Stimulated activated CD8-positive, alpha-beta memory T cell treated with anti-CD3 and anti-CD28 coated beads, Interleukin-4, amount 100 ng/mL, for 48 hours (primary cell): ENCODE measurements around the gene ESPNL.
"Not testable (repeated sequence)": the region's sequence is repeated elsewhere in the genome, so short reads cannot be mapped to it uniquely, and the experiment has no call there.

ENCODE experiments used
- DNase-seq: peaks from one replicate; pipeline ENCODE4 v3.0.0-alpha.2; 2020

The ESPNL gene

DNA sequence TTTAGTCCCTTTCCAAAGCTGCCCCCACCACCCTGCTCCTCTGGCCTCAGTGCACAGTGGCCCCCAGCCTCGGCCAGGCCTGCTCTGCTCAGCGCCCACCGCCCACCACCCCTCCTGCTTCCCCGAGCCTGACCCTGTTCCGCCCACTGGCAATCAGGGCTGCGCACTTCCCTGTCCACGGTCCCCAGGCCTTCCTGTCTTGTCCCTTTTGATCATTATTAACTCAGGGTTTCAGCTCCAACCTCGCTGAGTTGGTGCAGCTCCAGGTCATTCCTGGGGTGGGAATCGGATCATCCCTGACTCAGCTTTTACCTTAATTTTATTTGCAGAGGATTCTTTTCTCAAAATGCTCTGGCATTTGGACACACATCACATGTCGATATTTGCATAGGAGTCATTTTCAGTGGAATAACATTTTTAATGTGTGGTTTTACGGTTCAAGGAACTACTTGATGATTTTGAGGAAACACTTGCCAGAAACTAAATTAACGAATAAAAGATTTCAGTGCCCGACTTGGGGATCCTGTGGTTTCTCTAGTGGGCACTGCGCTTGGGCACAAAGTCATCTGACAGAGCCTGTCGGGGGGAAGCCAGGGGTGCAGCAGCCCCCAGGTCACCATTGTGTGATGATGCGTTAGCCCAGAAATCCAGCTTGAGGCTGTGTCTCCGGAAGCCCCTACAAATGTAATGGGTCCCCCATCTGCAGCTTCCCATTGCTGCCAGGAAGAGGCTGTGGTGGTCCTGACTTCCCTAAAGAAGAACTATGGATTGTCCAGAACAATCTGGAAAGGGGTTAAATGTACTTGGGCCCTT is 1.0 kb upstream of the ESPNL start:
- DNase-seq: peak; percentile 19

DNA sequence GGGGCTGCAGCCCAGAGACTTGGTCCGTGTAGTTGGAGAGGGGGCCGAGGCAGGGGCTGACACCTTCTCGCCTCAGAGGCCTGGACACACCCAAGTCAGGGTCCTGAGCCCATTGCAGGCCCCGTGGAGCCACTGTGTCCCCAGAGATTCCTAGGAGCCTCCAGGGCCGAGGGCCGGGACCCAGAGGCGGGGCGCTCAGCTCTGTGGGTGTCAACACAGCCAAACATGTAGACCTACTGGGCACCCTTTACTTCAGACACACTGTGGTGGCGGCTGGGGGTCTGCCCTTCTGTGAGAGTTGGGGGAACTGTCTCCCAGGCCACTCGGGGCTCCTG is 459 bp upstream of the ESPNL start:
- DNase-seq: no peak

DNA sequence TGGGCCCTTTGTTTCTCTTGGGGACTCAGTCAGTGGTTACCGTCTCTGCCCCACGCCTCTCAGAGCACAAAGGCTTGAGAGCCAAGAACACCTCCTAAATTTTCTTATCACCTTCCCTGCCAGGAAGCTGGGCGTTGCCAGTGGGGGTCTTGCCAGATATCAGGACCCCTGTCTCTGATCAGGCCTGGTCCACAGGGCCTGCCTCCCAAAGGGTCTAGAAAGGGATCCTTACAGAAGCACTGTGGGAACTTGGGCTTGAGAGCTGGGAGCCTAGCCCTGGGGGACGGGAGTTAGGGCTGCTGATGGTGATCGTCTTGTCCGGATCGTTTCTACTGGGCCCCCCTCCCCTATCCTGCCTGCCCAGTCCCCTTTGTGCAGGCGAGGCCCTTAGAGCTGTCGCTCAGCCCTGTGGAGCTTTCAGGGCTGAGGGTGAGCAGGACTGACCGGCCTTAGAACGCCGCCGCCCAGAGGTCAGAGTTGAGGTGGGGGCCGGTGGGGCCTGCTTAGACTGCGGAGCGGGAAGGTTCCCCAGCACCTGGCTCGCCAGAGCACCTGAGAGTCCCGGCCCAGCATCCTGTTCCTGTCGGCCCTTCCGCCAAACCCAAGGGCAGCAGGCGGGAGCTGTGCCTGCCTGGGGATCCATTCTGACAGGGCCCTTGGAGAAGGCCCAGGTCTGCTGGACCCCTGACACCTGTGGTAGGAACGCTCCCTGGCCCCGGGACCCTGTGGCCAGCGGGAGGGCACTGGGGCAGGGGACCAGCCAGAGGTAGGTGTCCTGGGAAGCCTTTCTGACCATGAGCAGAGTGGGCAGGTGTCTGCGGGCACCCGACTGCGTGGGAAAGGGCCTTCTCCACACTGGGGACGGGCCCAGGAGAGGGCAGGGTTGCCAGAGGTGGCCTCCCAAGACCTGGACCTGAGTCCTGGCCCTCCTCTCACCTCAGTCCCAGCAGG is 956 bp downstream of the ESPNL start:
- peak; percentile 21 for DNase-seq

DNA sequence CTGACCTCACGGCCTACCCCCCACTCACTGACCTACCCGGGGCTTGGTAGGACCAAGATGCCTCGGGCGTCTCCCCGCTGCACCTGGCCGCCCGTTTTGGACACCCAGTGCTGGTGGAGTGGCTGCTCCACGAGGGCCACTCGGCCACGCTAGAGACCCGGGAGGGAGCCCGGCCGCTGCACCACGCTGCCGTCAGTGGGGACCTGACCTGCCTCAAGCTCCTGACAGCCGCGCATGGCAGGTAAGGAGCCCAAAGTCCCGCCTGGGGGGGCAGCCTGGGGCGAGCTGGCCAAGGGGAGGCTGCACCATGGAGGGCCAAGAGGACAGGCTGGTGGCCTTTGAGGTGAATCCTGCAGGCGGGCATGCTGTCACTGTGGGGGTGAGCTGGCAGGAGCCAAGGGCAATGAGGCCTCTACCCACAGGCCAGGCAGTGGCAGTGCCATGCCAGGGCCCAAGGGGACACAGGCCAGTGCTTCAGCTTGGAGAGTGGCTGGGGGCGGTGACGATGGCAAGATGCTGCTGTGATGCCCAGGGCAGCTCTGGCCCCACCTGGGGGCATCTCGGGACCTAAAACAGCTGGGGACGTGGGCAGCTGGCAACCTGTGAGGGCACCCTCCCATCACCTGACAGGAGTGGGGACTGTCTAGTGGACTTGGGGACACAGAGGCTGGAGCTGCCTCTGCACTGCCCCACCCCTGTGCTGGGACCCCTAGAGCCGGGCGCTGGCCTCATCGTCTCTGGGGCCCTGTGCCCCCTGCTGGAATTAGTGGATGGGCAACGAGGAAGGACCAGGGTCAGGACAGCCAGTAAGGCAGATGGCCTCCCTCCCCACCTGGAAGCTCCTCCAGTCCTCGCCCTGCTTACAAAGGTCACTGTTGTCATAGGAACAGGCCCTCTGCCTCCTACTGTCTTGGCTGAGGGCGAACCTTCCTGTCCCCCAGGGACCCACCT is 2.0 kb downstream of the ESPNL start:
- DNase-seq: peak; percentile 22

DNA sequence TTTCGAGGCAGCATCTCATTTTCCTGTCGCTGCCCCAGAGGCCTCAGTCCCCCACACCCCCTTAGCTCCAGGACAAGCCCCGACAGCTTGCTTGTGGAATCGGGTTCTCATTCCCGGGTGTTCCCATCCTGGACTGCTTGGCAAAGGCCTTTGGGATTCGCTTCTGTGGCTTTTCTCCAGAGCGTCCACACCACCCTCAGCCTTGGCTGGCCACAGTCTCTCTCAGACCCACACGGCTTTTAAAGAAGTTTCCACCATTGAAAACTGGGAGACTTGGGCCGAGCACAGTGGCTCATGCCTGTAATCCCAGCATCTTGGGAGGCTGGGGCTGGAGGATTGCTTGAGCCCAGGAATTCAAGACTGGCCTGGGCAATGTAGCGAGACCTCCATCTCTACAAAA is 2.7 kb downstream of the ESPNL start:
- DNase-seq: no peak

DNA sequence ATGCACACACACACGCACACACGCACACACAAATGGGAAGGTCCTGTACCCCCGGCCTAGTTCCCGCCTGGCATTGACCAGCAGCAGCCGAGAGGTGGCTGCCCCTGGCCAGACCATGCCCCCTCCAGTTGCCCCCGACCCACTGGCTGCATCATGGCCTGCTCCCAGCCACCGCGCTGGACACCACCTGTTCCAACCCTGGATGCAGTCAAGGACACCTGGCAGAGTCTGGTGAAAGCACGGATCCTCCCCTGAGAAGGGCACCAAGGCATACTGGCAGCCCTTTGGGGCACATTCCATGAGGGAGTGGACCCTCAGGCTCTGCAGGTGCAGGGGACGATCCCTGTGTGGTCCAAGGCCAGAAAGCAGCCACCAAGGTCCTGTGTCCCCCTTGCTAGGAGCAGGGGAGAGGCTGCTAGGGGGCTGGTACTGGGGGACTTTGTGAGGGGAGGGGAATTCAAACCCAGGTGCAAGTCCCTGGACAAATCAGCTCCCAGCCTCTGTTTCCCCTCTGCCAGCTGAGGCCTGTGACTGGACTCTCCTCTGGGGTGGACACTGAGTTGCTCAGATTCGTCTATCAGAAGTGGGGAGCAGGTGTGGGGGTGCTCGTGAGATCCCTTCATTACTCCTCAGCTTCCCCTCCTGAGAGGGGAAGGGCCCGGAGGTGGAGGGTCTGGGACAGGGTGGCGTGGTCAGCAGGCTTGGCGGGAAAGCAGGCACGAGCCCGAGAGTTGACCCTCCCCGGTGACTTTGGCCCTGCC is 3.5 kb downstream of the ESPNL start:
- peak; percentile 18 for DNase-seq

DNA sequence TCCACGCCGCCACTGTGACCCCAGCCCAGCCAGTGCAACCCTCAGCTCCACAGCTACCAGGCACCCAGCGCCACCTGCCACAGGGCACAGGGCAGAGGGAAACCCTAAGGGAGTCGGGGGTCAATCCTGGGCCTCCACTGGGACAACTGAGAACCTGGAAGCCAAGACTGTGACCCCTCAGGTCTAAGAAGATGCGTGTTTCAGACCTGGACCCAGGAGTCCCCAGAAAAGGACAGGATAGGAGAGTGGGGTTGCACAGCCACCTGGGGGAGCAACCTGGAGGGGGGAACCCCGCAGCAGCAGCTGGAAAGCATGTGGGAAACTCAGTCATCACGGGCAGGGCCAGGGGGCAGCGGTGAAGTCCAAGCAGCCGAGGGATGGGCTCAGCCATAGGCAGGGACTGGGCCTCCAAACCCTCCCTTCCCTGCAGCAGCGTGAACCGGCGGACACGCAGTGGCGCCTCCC is 4.1 kb downstream of the ESPNL start:
- peak; percentile 21 for DNase-seq

DNA sequence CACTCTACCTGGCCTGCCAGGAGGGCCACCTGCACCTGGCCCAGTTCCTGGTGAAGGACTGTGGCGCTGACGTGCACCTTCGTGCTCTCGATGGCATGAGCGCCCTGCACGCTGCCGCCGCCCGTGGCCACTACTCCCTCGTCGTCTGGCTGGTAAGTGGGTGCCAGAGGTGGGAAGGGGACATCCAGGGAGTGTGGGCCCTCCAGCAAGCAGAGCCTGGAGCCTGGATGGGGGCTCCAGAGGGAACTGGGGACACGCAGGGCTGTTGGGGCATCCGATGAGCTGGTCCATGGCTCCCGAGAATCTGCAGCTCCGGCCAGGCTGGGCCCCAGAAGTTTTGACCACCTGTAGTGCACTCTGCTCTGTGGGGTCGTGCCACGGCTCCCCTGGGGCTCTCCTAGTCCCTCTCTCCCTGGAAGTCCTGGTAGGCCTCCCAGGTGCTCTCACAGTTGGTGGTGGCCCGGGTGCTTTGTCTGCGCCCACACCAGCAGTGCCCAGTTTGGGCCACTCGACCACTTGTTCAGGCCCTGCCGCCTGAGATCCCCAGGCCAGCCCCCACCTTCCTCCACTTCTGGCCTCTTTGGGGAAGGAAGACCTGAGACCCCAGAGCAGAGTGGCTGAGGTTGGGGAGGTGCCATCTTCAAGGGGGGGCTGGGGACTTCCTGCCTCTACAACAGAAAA is 4.7 kb downstream of the ESPNL start:
- no peak for DNase-seq

DNA sequence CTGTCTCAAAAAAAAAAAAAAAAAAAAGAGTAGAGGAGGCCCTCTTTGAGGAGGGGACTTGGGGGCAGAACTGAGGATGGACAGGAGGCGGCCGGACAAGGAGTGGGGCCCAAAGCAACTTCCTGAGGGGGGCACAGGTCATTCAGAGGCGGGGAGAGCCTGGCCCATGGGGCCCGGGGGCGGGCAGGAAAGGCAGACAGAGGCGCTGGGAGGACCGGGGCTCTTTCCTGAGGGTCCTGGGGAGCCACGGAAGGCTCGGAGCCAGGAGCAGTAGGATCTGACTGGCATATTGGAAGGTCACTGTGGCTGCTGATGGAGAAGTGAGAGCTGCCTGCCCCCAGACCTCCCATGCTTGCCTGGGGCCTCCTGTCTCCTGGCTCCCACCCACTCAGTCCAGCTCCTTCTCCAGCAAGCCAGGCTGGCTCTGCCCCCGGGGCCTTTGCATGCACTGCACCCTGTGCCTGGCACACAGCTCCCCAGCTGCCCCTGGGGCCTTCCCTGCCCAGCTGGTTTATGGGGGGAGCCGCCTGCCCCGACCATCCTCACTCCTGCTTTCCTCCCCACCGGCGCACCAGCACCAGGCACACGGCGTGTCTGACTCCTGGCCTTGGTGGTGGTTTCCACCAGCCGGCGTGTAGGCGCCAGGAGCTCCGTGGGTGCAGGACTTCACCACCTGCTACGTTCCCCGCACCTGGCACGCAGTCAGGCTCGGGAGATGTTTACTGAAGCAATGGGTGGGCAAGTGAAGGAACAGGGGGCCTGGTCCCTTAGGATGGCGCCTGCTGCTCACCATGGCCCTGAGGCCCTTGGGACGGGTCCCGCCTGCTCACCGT is 5.6 kb downstream of the ESPNL start:
- DNase-seq: no peak

DNA sequence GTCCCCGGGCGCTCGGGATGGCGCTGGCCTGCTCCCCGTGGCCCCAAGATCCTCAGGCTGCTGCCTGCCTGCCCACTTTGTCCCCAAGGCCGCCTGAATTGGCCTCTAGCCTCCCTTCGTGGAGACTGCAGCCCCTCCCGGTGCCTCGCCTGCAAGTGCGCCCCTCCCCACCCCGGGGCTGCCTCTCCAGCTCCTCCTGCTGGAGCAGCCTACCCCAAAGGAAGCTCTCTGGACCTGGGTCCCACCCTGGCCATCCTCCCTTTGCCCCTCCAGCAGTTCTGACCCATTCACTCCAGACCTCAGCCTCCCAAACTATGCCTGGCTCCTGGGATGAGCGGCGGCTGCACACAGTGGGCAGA is 6.2 kb downstream of the ESPNL start:
- DNase-seq: no peak

DNA sequence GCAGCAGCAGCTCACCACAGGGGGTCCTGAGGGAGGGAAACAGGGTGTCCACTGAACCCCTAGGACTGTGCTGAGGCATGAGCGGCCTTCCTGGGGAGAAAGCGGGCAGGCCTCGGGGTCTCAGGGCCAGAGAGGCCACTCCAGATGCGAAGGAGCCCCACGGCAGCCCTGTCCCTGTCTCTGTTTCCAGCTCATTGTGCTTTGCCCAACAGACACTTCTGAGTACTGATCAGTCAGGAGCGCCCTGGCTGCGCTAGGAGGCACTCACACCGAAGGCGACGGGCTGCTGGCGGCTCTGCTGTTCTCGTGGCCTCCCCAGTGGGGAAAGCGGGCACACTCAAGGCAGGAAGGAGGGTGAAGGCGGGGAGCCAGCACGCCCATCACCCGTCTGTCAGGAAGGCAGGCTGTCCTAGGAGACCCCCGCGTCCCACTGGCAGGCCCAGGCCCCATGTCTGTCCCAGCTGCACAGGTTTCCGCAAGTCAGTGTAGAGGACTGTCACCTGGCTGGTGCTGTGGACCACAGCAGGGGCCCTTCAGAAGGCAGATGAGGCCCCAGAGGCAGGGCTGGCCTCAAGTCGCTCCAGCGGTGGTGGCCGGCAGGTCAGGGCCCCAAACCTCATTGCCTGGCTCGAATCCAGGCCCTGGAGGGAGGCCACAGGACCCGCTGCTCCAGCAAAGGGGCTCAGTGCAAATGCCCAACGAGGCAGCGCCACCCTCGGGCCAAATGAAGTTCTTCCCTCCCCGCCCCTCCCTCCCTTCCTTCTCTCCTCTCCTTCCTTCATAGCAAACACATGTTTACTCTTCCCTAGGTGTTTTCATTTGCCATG is 6.8 kb downstream of the ESPNL start:
- DNase-seq: no peak

DNA sequence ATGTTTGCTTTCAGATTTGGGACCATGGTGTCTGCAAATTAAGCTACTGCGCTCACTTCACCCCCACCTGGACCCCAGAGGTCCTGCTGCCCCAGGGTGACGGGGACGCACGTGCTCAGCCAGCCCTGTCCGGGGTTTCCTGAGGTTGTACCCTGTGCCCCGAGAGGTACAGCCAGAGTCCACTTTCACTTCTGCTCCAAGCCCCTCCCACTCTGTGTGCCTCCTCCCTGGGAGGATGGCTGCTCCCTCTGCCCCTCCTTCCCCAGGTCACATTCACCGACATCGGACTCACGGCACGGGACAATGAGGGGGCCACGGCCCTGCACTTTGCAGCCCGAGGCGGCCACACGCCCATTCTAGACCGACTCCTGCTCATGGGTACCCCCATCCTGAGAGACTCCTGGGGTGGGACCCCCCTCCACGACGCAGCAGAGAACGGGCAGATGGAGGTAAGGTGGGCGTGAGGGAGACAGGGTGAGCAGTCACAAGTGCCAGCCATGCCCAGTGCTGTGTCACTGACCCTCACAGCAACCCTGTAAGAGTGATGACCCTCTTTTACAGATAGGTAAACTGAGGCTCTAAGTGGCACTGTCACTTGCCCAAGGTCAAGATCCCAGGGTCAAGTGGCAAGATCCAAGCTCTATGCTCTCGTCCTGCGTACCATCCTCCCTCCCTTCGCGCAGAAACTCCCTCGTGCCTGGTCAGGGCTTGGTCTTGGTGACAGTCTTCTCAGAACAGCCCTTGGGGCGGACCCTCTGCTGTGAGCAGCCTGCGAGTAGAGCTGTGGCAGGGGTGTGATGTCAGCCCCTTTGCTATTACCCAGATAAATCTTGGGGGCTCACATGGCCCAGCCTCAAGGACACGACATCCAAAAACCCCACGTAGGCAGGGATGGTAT is 7.6 kb downstream of the ESPNL start:
- no peak for DNase-seq

DNA sequence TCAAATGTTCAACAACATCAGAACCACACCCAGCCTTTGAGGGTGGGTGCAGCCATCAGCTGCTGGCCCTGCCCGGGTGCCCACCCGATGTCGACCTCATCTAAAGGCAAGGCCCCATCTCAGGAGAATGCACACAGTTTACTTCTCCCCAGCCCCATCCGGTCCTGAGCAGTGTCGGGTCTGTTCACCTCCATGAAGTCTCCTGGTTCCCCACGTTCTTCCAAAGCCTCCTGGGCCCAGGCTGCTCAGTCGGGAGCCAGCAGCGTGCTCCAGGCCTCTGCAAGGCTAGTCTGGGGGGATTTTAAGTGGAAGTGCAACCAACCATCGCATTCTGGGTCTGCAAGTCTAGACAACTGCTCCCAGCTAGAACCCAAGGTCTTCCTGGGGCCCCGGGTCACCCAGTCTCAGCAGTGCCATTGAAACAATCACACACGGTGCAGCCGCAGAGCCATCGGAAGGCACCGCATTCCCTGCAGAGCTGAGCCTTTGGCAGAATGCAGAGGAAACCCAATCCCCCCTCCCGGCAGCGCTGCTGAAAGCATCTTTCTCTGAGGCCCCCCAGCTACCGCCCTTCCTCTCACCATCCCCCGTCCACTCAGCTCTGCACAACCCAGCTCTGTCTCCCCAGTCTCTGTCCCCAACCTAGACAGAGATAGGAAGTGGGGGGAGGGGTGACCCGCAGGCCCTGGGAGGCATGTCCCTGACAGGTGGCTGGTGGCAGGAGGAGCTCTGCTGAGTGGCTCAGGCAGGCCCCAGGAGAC is 8.5 kb downstream of the ESPNL start:
- DNase-seq: no peak

DNA sequence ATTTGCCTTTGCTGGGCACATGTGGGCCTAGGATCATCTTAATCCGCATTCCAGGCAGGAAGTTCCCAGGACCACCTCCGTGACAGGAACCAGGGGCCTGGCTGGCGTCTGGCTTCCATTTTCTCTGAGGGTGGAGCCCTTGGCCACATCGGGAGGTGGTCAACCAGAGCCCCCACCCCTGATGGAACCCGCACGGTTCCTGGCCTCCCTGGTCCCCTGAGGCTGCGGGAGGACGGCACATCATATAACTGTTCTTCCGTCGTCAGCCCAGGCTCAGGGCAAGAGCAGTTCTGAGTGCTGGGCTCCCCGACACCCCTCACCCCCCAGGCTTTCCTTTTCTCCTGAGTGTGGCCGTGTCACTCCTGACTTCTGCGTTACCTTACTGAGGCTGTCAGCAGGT is 13.5 kb downstream of the ESPNL start:
- DNase-seq: no peak

DNA sequence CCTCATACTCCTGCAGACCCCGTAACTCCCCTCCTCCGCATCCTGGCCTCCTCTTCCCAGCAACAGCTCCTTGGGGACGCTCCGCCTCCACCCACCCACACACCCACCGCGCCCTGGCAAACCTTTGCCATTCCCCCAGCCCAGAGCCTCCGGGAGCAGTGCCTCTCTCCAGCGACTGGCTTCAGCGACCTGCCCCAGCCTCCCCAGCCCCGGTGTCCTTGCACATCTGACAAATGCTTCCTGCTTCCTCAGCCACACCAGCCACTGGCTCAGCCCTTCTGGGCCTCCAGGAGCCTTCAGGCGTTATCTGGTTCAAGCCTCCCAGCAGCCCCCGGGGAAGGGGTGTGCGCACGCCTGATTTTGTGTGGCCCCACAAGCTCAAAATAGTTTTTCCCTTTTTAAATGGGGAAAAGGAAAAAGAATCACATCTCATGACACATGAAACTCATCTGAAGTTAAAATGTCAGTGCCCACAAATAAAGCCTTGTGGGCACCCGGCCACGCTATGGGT is 14.2 kb downstream of the ESPNL start:
- no peak for DNase-seq

DNA sequence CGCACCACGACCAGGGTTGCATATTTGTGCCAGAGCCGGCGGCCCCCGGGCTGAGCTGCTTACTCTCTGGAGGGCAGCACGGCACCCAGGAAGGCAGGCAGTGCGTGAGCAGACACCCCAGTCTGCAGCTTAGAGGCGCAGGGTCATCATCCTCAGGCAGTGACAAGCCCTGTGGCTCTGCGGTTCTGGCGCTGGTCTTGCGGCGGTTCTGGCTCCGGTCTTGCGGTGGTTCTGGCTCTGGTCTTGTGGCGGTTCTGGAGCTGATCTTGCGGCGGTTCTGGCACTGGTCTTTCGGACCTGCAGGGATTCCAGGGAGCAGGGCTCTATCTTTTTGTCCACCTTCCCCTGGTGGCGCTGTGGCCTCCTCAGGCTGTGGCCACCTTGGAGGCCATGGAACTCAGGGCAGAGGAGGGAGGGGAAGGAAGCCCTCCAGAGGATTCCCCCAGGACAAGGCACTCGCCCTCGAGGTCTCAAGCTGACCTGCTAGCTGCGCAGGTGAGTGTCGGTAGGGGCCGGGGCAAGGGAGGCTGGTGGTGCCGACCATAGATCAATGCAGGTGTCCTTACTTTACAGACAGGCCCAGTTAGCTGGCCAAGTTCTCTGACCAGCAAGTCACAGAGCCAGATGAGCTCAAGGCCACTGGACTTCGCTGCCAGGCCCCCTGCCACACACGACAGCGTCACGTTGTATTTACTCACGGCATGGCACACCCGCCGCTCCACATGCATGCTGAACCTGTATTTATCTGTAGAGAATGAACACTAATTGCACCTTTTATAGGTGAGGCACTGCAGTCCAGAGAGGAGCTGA is 14.9 kb downstream of the ESPNL start:
- no peak for DNase-seq

DNA sequence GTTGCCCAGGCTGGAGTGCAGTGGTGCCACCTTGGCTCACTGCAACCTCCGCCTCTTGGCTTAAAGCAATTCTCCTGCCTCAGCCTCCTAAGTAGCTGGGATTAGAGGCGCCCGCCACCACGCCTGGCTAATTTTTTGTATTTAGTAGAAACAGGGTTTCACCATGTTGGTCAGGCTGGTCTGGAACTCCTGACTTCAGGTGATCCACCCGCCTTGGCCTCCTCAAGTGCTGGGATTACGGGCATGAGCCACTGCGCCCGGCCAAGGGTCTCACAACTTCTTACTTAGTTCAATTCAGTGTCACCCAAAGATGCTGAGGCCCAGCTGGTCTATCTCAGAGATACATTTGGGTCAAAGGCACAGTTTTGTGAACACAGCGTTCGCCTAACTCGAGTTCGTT is 15.6 kb downstream of the ESPNL start:
- DNase-seq: not testable (repeated sequence)
